ENCODE results near the gene TTLL5.
A peak's percentile ranks its signal among the peaks of the same experiment; 100 is the strongest.

DNA sequence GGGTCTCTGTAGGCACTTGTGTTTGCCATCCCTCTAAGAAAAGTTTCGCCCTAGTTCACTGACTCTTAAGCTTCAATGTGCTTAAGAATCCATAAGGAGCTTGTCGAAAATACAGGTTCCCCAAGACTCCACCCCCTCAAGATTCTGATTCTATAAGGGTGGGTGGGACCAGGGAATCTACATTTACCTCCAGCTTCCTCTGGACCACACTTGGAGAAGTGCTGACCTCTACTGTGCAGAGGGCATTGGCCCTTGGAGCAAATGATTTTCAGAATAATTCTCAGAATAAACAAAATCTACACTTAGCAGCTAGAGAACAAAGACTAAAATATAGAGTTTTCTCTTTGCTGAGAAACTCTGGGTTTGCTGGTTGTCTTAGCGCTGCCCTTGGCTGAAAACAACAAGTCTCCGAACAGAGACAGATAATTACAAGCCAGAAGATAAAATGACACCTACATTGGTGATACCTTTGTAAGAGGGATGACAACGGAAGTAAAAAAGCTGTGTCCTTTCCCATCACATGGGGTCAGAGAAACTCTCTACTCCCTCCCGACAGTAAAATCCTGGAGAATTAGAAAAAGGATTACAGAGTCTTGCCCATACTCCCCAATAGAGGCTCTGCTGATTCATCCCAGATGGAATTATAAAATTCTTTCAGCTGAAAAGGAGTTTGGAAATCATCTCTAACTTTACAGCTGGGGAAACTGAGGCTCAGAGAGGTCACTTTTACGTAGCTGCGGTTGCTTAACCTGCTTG, 316.0 kb downstream of the TTLL5 start:
- TF ChIP-seq EP300 (IDR thresholded peaks at IDR 0.05; ENCODE audit: borderline replicate concordance in 1 of 2, control insufficient read depth in 1 of 2, low read depth in 2 of 2, low read length in 2 of 2) (no peak), CTCF (IDR thresholded peaks at IDR 0.05 in 2 of 3, conservative IDR thresholded peaks at IDR 0.05 in 1 of 3; ENCODE audit: control insufficient read depth in 2 of 3, extremely low read depth in 1 of 3, insufficient read depth in 1 of 3, low read depth in 3 of 3, low read length in 3 of 3) (peak in 1 of 3 experiments; percentile 19; a peak in 1 of 6 replicates), CHD2 (IDR thresholded peaks at IDR 0.05; ENCODE audit: borderline replicate concordance, low read depth, low read length) (no peak), HDGF (IDR thresholded peaks at IDR 0.05) (no peak), HCFC1 (IDR thresholded peaks at IDR 0.05; ENCODE audit: low read length) (no peak), POLR2AphosphoS5 (IDR thresholded peaks at IDR 0.05; ENCODE audit: low read length) (no peak)
